ENCODE measurements around the gene SORCS2. TPM values are rescaled to one million over a fixed set of nuclear protein-coding genes. Genes with fewer than 3 reads are reported as not detected.

The SORCS2 gene
- polyA plus RNA-seq, 1 donor (not counting 4 experiments of a cell fraction or from before 2014, with no cell fraction given): 0.09 TPM

DNA sequence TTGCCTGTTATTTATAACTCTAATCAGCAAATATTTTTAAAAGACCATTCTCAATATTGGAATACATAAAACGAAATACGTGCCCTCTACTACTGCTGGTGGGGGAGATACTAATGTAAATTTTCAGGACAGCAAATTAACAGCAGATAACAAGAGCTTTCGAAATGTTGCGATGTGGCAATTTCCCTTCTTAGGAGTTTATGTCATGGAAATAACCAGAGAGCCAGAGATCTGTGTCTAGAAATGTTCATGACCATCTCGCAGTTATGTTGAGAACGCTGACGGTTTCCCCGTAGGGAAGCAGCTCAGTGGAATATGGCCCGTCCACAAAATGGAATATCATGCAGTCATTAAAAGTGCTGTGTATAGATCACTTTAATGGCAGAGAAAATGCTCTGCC is 480.8 kb downstream of the SORCS2 start:
- Histone ChIP-seq H3K4me3 (ENCODE audit: control insufficient read depth in 2 of 3, extremely low read depth in 1 of 3, insufficient read depth in 2 of 3, low read depth in 1 of 3, low read length in 3 of 3) (no peak overlapping the region), H3K4me1 (ENCODE audit: control insufficient read depth, extremely low read depth, insufficient read depth, low read length) (peaks cover 8% of the 10 kb centered on the region), H3K9me1 (ENCODE audit: control insufficient read depth, extremely low read depth, insufficient read depth, low read length) (no peaks in the 10 kb centered on the region), H3K9ac (ENCODE audit: control insufficient read depth, extremely low read depth, insufficient read depth, low read length) (no peak overlapping the region), H3K4me2 (ENCODE audit: control insufficient read depth, extremely low read depth, insufficient read depth, low read depth, low read length) (no peak overlapping the region), H3K27ac (ENCODE audit: control insufficient read depth, insufficient read depth, low read length) (no peak overlapping the region), H3K36me3 (ENCODE audit: control insufficient read depth in 2 of 2, extremely low read depth in 1 of 2, insufficient read depth in 2 of 2, low read length in 2 of 2) (no peaks in the 10 kb centered on the region), H4K20me1 (ENCODE audit: control insufficient read depth, extremely low read depth, insufficient read depth, low read length) (no peaks in the 10 kb centered on the region), H3K79me2 (ENCODE audit: control insufficient read depth, insufficient read depth, low read length) (no peaks in the 10 kb centered on the region), H2AFZ (ENCODE audit: control insufficient read depth, low read length) (no peak overlapping the region), H3K9me3 (ENCODE audit: control insufficient read depth, low read depth, low read length) (no peaks in the 10 kb centered on the region), H3K27me3 (ENCODE audit: control insufficient read depth, extremely low read depth, insufficient read depth, low read length) (no peaks in the 10 kb centered on the region)
- no peak for FAIRE-seq
- no peak for TF ChIP-seq EZH2 (IDR thresholded peaks at IDR 0.05; ENCODE audit: low read length)
- TF ChIP-seq, protein P1, sequence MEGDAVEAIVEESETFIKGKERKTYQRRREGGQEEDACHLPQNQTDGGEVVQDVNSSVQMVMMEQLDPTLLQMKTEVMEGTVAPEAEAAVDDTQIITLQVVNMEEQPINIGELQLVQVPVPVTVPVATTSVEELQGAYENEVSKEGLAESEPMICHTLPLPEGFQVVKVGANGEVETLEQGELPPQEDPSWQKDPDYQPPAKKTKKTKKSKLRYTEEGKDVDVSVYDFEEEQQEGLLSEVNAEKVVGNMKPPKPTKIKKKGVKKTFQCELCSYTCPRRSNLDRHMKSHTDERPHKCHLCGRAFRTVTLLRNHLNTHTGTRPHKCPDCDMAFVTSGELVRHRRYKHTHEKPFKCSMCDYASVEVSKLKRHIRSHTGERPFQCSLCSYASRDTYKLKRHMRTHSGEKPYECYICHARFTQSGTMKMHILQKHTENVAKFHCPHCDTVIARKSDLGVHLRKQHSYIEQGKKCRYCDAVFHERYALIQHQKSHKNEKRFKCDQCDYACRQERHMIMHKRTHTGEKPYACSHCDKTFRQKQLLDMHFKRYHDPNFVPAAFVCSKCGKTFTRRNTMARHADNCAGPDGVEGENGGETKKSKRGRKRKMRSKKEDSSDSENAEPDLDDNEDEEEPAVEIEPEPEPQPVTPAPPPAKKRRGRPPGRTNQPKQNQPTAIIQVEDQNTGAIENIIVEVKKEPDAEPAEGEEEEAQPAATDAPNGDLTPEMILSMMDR (optimal IDR thresholded peaks at IDR 0.05 in 1 of 3, IDR thresholded peaks at IDR 0.05 in 1 of 3, conservative IDR thresholded peaks at IDR 0.05 in 1 of 3; ENCODE audit: extremely low read depth in 1 of 3, insufficient read depth in 2 of 3, low read length in 3 of 3): no peak
- dilution Hi-C loops (cut with MboI; ENCODE audit: extremely low pct_ligation_motif_present, low sequenced_read_pairs): no loop called here
- no peak for DNase-seq (ENCODE audit: low read depth, low spot score)

DNA sequence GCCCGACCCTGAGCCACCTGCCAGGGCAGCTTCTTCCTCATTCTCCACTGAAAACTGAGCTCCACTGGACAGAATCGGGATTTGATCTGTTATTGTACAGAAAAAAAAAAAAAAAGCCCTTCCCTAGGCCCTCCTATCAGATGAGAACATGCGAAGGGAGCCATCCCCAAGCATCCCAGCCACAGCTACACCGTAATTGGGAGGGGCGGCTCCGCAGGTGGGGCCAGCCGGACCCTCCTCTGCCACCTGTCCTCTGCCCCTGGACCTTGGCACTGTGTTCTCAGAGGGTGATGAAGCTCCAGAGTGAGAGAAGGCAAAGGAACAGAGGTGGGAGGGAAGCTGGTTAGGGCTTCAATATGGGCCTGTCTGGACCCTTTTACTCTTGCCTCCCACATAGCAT is 482.4 kb downstream of the SORCS2 start:
- no peak for TF ChIP-seq EZH2 (IDR thresholded peaks at IDR 0.05; ENCODE audit: low read length)
- TF ChIP-seq, protein P1 (optimal IDR thresholded peaks at IDR 0.05 in 1 of 3, IDR thresholded peaks at IDR 0.05 in 1 of 3, conservative IDR thresholded peaks at IDR 0.05 in 1 of 3; ENCODE audit: extremely low read depth in 1 of 3, insufficient read depth in 2 of 3, low read length in 3 of 3): no peak
- Histone ChIP-seq H3K4me1 (ENCODE audit: control insufficient read depth, extremely low read depth, insufficient read depth, low read length) (peaks cover 10% of the 10 kb centered on the region), H3K9me3 (ENCODE audit: control insufficient read depth, low read depth, low read length) (no peaks in the 10 kb centered on the region), H3K9me1 (ENCODE audit: control insufficient read depth, extremely low read depth, insufficient read depth, low read length) (no peaks in the 10 kb centered on the region), H3K27ac (ENCODE audit: control insufficient read depth, insufficient read depth, low read length) (no peak overlapping the region), H3K4me3 (ENCODE audit: control insufficient read depth in 2 of 3, extremely low read depth in 1 of 3, insufficient read depth in 2 of 3, low read depth in 1 of 3, low read length in 3 of 3) (no peak overlapping the region), H3K4me2 (ENCODE audit: control insufficient read depth, extremely low read depth, insufficient read depth, low read depth, low read length) (no peak overlapping the region), H2AFZ (ENCODE audit: control insufficient read depth, low read length) (no peak overlapping the region), H3K9ac (ENCODE audit: control insufficient read depth, extremely low read depth, insufficient read depth, low read length) (no peak overlapping the region), H3K27me3 (ENCODE audit: control insufficient read depth, extremely low read depth, insufficient read depth, low read length) (no peaks in the 10 kb centered on the region), H4K20me1 (ENCODE audit: control insufficient read depth, extremely low read depth, insufficient read depth, low read length) (no peaks in the 10 kb centered on the region), H3K36me3 (ENCODE audit: control insufficient read depth in 2 of 2, extremely low read depth in 1 of 2, insufficient read depth in 2 of 2, low read length in 2 of 2) (no peaks in the 10 kb centered on the region), H3K79me2 (ENCODE audit: control insufficient read depth, insufficient read depth, low read length) (no peaks in the 10 kb centered on the region)
- FAIRE-seq (no peak), DNase-seq (ENCODE audit: low read depth, low spot score) (no peak)
- dilution Hi-C loops (cut with MboI; ENCODE audit: extremely low pct_ligation_motif_present, low sequenced_read_pairs): no loop called here

Measured in keratinocyte (primary cell).